Activated CD4-positive, CD25-positive, alpha-beta regulatory T cell treated with anti-CD3 and anti-CD28 coated beads, Interleukin-2, amount 50 U/mL, for 16 hours (primary cell): ENCODE measurements around the gene SEZ6L2.

Experiments
- DNase-seq: peaks from one replicate; pipeline ENCODE4 v3.0.0-alpha.2; 2020; ENCODE audit warnings: low read depth, low spot score

The SEZ6L2 gene

GRCh38 chr16:29825145-29826044 is 74.0 kb downstream of the SEZ6L2 start:
- no peak for DNase-seq

GRCh38 chr16:29824589-29825144 is 74.7 kb downstream of the SEZ6L2 start:
- DNase-seq, result no peak

GRCh38 chr16:29821643-29822115 is 77.7 kb downstream of the SEZ6L2 start:
- no peak for DNase-seq
